ENCODE data around the gene OR6C76.
"Not testable (repeated sequence)": the region's sequence is repeated elsewhere in the genome, so short reads cannot be mapped to it uniquely, and the experiment has no call there.

- not testable (repeated sequence) for TF ChIP-seq POLR2AphosphoS5 (IDR thresholded peaks at IDR 0.05; ENCODE audit: borderline replicate concordance, low read depth, low read length); EZH2 (IDR thresholded peaks at IDR 0.05)
Observed at GRCh38 chr12:55414889-55415288, 11.2 kb upstream of the OR6C76 start.
